GM19025 (cell line): Measurements from ENCODE around the gene ATAD3B.

Experiments
- ATAC-seq: cut with Tn5 transposase; IDR thresholded peaks from one replicate; pipeline ENCODE4 v1.9.1; 2021; ENCODE audit warnings: mild to moderate bottlenecking, low read depth, moderate library complexity; ENCODE audit not compliant: unreplicated experiment

The ATAD3B gene

GRCh38 chr1:1540818-1541628, 69.5 kb downstream of the ATAD3B start:
- no peak for ATAC-seq

GRCh38 chr1:1541956-1542765, 70.6 kb downstream of the ATAD3B start:
- ATAC-seq = no peak

GRCh38 chr1:1542766-1543705, 71.5 kb downstream of the ATAD3B start:
- no peak for ATAC-seq

GRCh38 chr1:1543706-1544099, 72.1 kb downstream of the ATAD3B start:
- ATAC-seq = no peak

GRCh38 chr1:1544544-1544943, 73.0 kb downstream of the ATAD3B start:
- ATAC-seq = no peak
